Panc1 (cell line): Measurements from ENCODE around the gene ECHS1. TPM values are rescaled to one million over a fixed set of nuclear protein-coding genes. Genes with fewer than 3 reads are reported as not detected.

ENCODE experiments used
- ATAC-seq: fragments of 200-7000 bp; cut with Tn5 transposase; 2 replicates; pipeline ENCODE4 v1.9.1; 2020; ENCODE audit warnings: mild to moderate bottlenecking, moderate library complexity
- BruUV-seq: library from RNA; stranded (reverse); fragments of 400-500 nt; replicated peaks from 2 replicates; lab custom pipeline; 2021; lab: Mats Ljungman, UMichigan
- CTCF ChIA-PET: fragments of 300-600 bp; sonication (Branson Sonifier 250); formaldehyde crosslinking; loops from one replicate; lab custom pipeline; 2022; ENCODE audit warnings: antibody characterized with exemption; lab: Charles Lee
- POLR2A ChIA-PET: fragments of 300-600 bp; sonication (Branson Sonifier 250); formaldehyde crosslinking; loops from one replicate; lab custom pipeline; 2022; ENCODE audit warnings: antibody characterized with exemption; lab: Charles Lee
- DNase-seq: peaks from one replicate; pipeline ENCODE4 v3.0.0-alpha.2; 2010; ENCODE audit warnings: low read depth, low spot score
- H3K27ac ChIP-seq: 2 replicates; pipeline ENCODE4 v1.5.1; 2011; ENCODE audit warnings: mild to moderate bottlenecking, low read length, inconsistent platforms
- H3K27me3 ChIP-seq: fragments of 200-500 bp; sonication (Bioruptor generic); 2 replicates; pipeline ENCODE4 v1.6.0; 2014; ENCODE audit warnings: low read length, inconsistent platforms; ENCODE audit not compliant: control insufficient read depth, insufficient read depth
- H3K36me3 ChIP-seq: fragments of 200-500 bp; sonication (Bioruptor generic); 2 replicates; pipeline ENCODE4 v1.5.1; 2014; ENCODE audit warnings: inconsistent platforms, mild to moderate bottlenecking, low read length, moderate library complexity; ENCODE audit not compliant: control insufficient read depth, insufficient read depth
- H3K4me1 ChIP-seq: 2 replicates; pipeline ENCODE4 v1.5.1; 2011; ENCODE audit warnings: inconsistent platforms, mild to moderate bottlenecking, low read length, moderate library complexity; ENCODE audit not compliant: control insufficient read depth, insufficient read depth
- H3K4me3 ChIP-seq, 2 experiments: 2 replicates each; pipeline ENCODE4 v1.5.1; 2011 to 2012; ENCODE audit warnings: low read depth in 2 of 2, low read length in 2 of 2, mild to moderate bottlenecking in 2 of 2, inconsistent platforms in 1 of 2, moderate library complexity in 1 of 2
- H3K9me3 ChIP-seq: fragments of 200-500 bp; sonication (Bioruptor generic); 2 replicates; pipeline ENCODE4 v1.5.1; 2014; ENCODE audit warnings: low read depth, mild to moderate bottlenecking, inconsistent platforms, low read length, moderate library complexity; ENCODE audit not compliant: control insufficient read depth, insufficient read depth
- CTCF ChIP-seq: fragments of 450-650 bp; IDR thresholded peaks from 2 replicates; pipeline ENCODE4 v1.5.1; 2017; ENCODE audit warnings: mild to moderate bottlenecking
- POLR2AphosphoS5 ChIP-seq: IDR thresholded peaks from 2 replicates; pipeline ENCODE4 v1.6.1; 2012; ENCODE audit warnings: mild to moderate bottlenecking, low read depth, low read length, moderate library complexity
- SIN3A ChIP-seq: IDR thresholded peaks from 2 replicates; pipeline ENCODE4 v1.6.1; 2012; ENCODE audit warnings: low read depth, mild to moderate bottlenecking, low read length, moderate library complexity, borderline replicate concordance; ENCODE audit not compliant: insufficient read depth
- TCF7L2 ChIP-seq: IDR thresholded peaks from 2 replicates; pipeline ENCODE4 v1.6.1; 2011; ENCODE audit warnings: mild to moderate bottlenecking, low read depth, low read length, inconsistent platforms
- in situ Hi-C: cut with HindIII; loops from 2 replicates; pipeline ENCODE4 v1.10.0; 2016; ENCODE audit warnings: low sequenced_read_pairs, low pct_unique_long_range_greater_than_20kb
- intact Hi-C: fragments of 100-400 bp; cut with micrococcal nuclease; formaldehyde crosslinking; loops from one replicate; pipeline ENCODE4 v1.10.0; 2022; ENCODE audit not compliant: unreplicated experiment
- total RNA-seq: library from RNA; stranded (reverse); gene quantifications from one replicate; pipeline ENCODE4 v1.2.1, GENCODE V29; 2021; ENCODE audit not compliant: unreplicated experiment
- TF ChIP-seq, protein P1 (sequence below), 2 experiments: IDR thresholded peaks; 2 replicates each; pipeline ENCODE4 v1.6.1; 2011 to 2012; ENCODE audit warnings: low read depth in 2 of 2, control low read depth in 1 of 2, low read length in 1 of 2, mild to moderate bottlenecking in 1 of 2, moderate library complexity in 1 of 2; ENCODE audit not compliant: insufficient read depth in 1 of 2

Gene ECHS1
- total RNA-seq, 1 experiment from 2014 or later = 165 TPM

DNA sequence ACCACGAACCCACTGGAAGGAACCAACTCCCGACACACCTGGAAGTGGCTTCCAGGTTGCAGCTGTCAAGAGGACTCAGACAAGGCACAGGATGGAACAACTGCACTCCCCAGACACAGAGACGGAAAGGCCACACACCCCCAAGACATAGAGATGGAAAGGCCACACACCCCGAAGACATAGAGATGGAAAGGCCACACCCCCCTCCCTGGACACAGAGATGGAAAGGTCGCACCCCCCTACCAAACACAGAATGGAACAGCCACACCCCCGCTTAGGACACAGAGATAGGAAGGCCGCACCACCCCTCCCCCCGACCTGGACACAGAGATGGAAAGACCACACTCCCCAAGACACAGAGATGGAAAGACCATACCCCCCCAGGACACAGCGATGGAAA is 56.9 kb downstream of the ECHS1 start:
- ATAC-seq (no peak), DNase-seq (no peak)
- intact Hi-C loops (no loop called here), in situ Hi-C loops (no loop called here)
- ChIA-PET POLR2A (no interaction called here), CTCF (interaction anchor here (0.6 kb wide), 1 partner anchor 21 kb away, joined by 5 read pairs; the partner anchor contains the start of gene CALY)
- TF ChIP-seq POLR2AphosphoS5 = no peak
- no peak for TF ChIP-seq SIN3A
- TF ChIP-seq TCF7L2 = no peak
- no peak for TF ChIP-seq CTCF
- TF ChIP-seq, protein P1, sequence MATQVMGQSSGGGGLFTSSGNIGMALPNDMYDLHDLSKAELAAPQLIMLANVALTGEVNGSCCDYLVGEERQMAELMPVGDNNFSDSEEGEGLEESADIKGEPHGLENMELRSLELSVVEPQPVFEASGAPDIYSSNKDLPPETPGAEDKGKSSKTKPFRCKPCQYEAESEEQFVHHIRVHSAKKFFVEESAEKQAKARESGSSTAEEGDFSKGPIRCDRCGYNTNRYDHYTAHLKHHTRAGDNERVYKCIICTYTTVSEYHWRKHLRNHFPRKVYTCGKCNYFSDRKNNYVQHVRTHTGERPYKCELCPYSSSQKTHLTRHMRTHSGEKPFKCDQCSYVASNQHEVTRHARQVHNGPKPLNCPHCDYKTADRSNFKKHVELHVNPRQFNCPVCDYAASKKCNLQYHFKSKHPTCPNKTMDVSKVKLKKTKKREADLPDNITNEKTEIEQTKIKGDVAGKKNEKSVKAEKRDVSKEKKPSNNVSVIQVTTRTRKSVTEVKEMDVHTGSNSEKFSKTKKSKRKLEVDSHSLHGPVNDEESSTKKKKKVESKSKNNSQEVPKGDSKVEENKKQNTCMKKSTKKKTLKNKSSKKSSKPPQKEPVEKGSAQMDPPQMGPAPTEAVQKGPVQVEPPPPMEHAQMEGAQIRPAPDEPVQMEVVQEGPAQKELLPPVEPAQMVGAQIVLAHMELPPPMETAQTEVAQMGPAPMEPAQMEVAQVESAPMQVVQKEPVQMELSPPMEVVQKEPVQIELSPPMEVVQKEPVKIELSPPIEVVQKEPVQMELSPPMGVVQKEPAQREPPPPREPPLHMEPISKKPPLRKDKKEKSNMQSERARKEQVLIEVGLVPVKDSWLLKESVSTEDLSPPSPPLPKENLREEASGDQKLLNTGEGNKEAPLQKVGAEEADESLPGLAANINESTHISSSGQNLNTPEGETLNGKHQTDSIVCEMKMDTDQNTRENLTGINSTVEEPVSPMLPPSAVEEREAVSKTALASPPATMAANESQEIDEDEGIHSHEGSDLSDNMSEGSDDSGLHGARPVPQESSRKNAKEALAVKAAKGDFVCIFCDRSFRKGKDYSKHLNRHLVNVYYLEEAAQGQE (IDR thresholded peaks at IDR 0.05; ENCODE audit: insufficient read depth in 1 of 2, low read depth in 2 of 2, low read length in 1 of 2) = no peak
- H3K27ac ChIP-seq = no peak overlapping the region
- no peaks in the 10 kb centered on the region for H3K4me1 ChIP-seq
- no peak overlapping the region for H3K4me3 ChIP-seq
- H3K9me3 ChIP-seq = no peaks in the 10 kb centered on the region
- H3K27me3 ChIP-seq = no peaks in the 10 kb centered on the region
- H3K36me3 ChIP-seq = no peaks in the 10 kb centered on the region
- no TSS peak for BruUV-seq

- POLR2A ChIA-PET = no interaction called here
- no peak for ATAC-seq
- no TSS peak for BruUV-seq
Observed at GRCh38 chr10:133315847-133316246, 57.3 kb downstream of the ECHS1 start.

More at GRCh38 chr10:133315847-133316246, 57.3 kb downstream of the ECHS1 start:
- Histone ChIP-seq H3K27ac (no peak overlapping the region), H3K4me1 (no peaks in the 10 kb centered on the region), H3K36me3 (no peaks in the 10 kb centered on the region), H3K27me3 (no peaks in the 10 kb centered on the region), H3K9me3 (no peaks in the 10 kb centered on the region), H3K4me3 (no peak overlapping the region)
- in situ Hi-C loops (no loop called here), intact Hi-C loops (no loop called here)
- no peak for DNase-seq
- CTCF ChIA-PET = interaction anchor here (0.6 kb wide), 1 partner anchor 21 kb away, joined by 5 read pairs; the partner anchor contains the start of gene CALY
- TF ChIP-seq SIN3A (no peak), CTCF (no peak), POLR2AphosphoS5 (no peak), TCF7L2 (no peak)
- TF ChIP-seq, protein P1 (IDR thresholded peaks at IDR 0.05; ENCODE audit: insufficient read depth in 1 of 2, low read depth in 2 of 2, low read length in 1 of 2) = no peak
